Liver (tissue), 9 donors: ENCODE data around the gene TMEM135. TPM values are rescaled to one million over a fixed set of nuclear protein-coding genes. Genes with fewer than 3 reads are reported as not detected.

Experiments used
- DNase-seq: peaks from one replicate; pipeline ENCODE4 v3.0.0-alpha.2; 2017; ENCODE audit warnings: low spot score
- H3K27ac ChIP-seq, 2 donors: one replicate each; pipeline ENCODE4 v1.7.0; 2013; ENCODE audit warnings: inconsistent platforms in 2 of 2, low read length in 2 of 2, control low read depth in 1 of 2, low read depth in 1 of 2, mild to moderate bottlenecking in 1 of 2
- H3K27me3 ChIP-seq, 4 donors: one replicate each; pipeline versions ENCODE4 v1.6.1 to v1.7.0; 2013; ENCODE audit warnings: low read length in 3 of 4, inconsistent platforms in 1 of 4, mild to moderate bottlenecking in 1 of 4, moderate library complexity in 1 of 4; ENCODE audit not compliant: control insufficient read depth in 4 of 4, insufficient read depth in 4 of 4
- H3K36me3 ChIP-seq, 4 donors: one replicate each; pipeline versions ENCODE4 v1.6.1 to v1.7.0; 2013; ENCODE audit warnings: low read length in 3 of 4, mild to moderate bottlenecking in 3 of 4, low read depth in 1 of 4, moderate library complexity in 1 of 4; ENCODE audit not compliant: control insufficient read depth in 4 of 4, insufficient read depth in 3 of 4
- H3K4me1 ChIP-seq, 4 donors: one replicate each; pipeline versions ENCODE4 v1.6.1 to v1.7.0; 2013; ENCODE audit warnings: low read length in 3 of 4, mild to moderate bottlenecking in 3 of 4, moderate library complexity in 1 of 4; ENCODE audit not compliant: control insufficient read depth in 4 of 4, insufficient read depth in 4 of 4
- H3K4me3 ChIP-seq, 3 donors: one replicate each; pipeline versions ENCODE4 v1.6.1 to v1.7.0; 2013; ENCODE audit warnings: low read length in 3 of 3, control low read depth in 1 of 3, low read depth in 1 of 3, mild to moderate bottlenecking in 1 of 3
- H3K9ac ChIP-seq, 2 donors: one replicate each; pipeline ENCODE4 v1.7.0; 2013; ENCODE audit warnings: low read length in 2 of 2, mild to moderate bottlenecking in 2 of 2, moderate library complexity in 2 of 2, control low read depth in 1 of 2, low read depth in 1 of 2
- H3K9me3 ChIP-seq, 4 donors: one replicate each; pipeline versions ENCODE4 v1.6.1 to v1.7.0; 2013; ENCODE audit warnings: low read length in 3 of 4; ENCODE audit not compliant: control insufficient read depth in 4 of 4
- EGR1 ChIP-seq, 2 donors: IDR thresholded peaks; 2 replicates each; pipeline ENCODE4 v1.6.1; 2016 to 2018; ENCODE audit warnings: antibody characterized with exemption in 2 of 2, low read depth in 2 of 2
- FOXA1 ChIP-seq: IDR thresholded peaks from 2 replicates; pipeline ENCODE4 v1.6.1; 2016; ENCODE audit warnings: antibody characterized with exemption
- FOXA2 ChIP-seq: IDR thresholded peaks from 2 replicates; pipeline ENCODE4 v1.6.1; 2016; ENCODE audit warnings: antibody characterized with exemption
- GABPA ChIP-seq, 2 donors: IDR thresholded peaks in 1 of 2; conservative IDR thresholded peaks in 1 of 2; 2 replicates each; pipeline ENCODE4 v1.6.1; 2016; ENCODE audit warnings: antibody characterized with exemption in 2 of 2, mild to moderate bottlenecking in 1 of 2, moderate library complexity in 1 of 2
- HNF4A ChIP-seq, 2 donors: conservative IDR thresholded peaks; 2 replicates each; pipeline ENCODE4 v1.6.1; 2016; ENCODE audit warnings: antibody characterized with exemption in 2 of 2, mild to moderate bottlenecking in 2 of 2
- HNF4G ChIP-seq: IDR thresholded peaks from 2 replicates; pipeline ENCODE4 v1.6.1; 2016; ENCODE audit warnings: antibody characterized with exemption
- JUND ChIP-seq, 2 donors: IDR thresholded peaks; 2 replicates each; pipeline ENCODE4 v1.6.1; 2016; ENCODE audit warnings: antibody characterized with exemption in 2 of 2
- MAX ChIP-seq: IDR thresholded peaks from 2 replicates; pipeline ENCODE4 v1.6.1; 2016; ENCODE audit warnings: antibody characterized with exemption
- NR2F2 ChIP-seq: IDR thresholded peaks from 2 replicates; pipeline ENCODE4 v1.6.1; 2016; ENCODE audit warnings: antibody characterized with exemption
- RAD21 ChIP-seq, 2 donors: IDR thresholded peaks; 2 replicates each; pipeline ENCODE4 v1.6.1; 2016; ENCODE audit warnings: antibody characterized with exemption in 2 of 2, mild to moderate bottlenecking in 2 of 2
- SP1 ChIP-seq: IDR thresholded peaks from 2 replicates; pipeline ENCODE4 v1.6.1; 2018; ENCODE audit warnings: antibody characterized with exemption, mild to moderate bottlenecking
- YY1 ChIP-seq: IDR thresholded peaks from 2 replicates; pipeline ENCODE4 v1.6.1; 2016; ENCODE audit warnings: antibody characterized with exemption, mild to moderate bottlenecking
- whole genome bisulfite sequencing: extraction: QIAGEN DNeasy Blood & Tissue Kit; methylation state at CpG from one replicate; pipeline ENCODE4 v1.1.7; 2013; 5-methylcytosine and 5-hydroxymethylcytosine counted together
- polyA plus RNA-seq, 2 donors: library from polyadenylated mRNA; stranded (reverse) in 1 of 2; unstranded in 1 of 2; fragments of 200-250 nt in 1 of 2; fragments of >200 nt in 1 of 2; fragmentation: Nextera tagmentation in 1 of 2; extraction: Ambion mirVana in 1 of 2; gene quantifications; one replicate each; pipeline versions ENCODE4 v1.2.1 to v1.2.3, GENCODE V29; 2013 to 2015
- total RNA-seq, 2 donors: library from RNA; depleted of rRNA; stranded (reverse); fragments of >200 nt; gene quantifications; one replicate each; pipeline ENCODE4 v1.2.3, GENCODE V29; 2014
- TF ChIP-seq, protein P1 (sequence below): IDR thresholded peaks from 2 replicates; pipeline ENCODE4 v1.6.1; 2016; ENCODE audit warnings: antibody characterized with exemption, mild to moderate bottlenecking
- TF ChIP-seq, protein P2 (sequence below): fragments of 150-350 bp; IDR thresholded peaks from 2 replicates; pipeline ENCODE4 v1.5.1; 2017; ENCODE audit warnings: improper control_type of control experiment, low read depth, low read length; ENCODE audit not compliant: missing input control
- TF ChIP-seq, protein P3 (sequence below): IDR thresholded peaks from 2 replicates; pipeline ENCODE4 v1.6.1; 2016; ENCODE audit warnings: antibody characterized with exemption
- donor health status: healthy.
- donor health status: healthy.
- donor health status: healthy.
- donor health status: healthy.
- donor health status: healthy.

Gene TMEM135
- total and polyA plus RNA-seq, 4 donors, result 10.0 to 38.9 (median 23.5) TPM

- H3K9me3 ChIP-seq, result peaks cover 0 to 6% (median 2%) of the 10 kb centered on the region in 4 donors
- DNase-seq, result no peak
- no peaks in the 10 kb centered on the region for H3K27me3 ChIP-seq
- peaks cover 0 to 1% (median 0%) of the 10 kb centered on the region in 4 donors for H3K4me1 ChIP-seq
- no peak overlapping the region for H3K4me3 ChIP-seq
- TF ChIP-seq GABPA (IDR thresholded peaks at IDR 0.05 in 1 of 2, conservative IDR thresholded peaks at IDR 0.05 in 1 of 2) (no peak), HNF4A (conservative IDR thresholded peaks at IDR 0.05) (no peak), FOXA1 (no peak), RAD21 (IDR thresholded peaks at IDR 0.05) (no peak)
- TF ChIP-seq, protein P1, sequence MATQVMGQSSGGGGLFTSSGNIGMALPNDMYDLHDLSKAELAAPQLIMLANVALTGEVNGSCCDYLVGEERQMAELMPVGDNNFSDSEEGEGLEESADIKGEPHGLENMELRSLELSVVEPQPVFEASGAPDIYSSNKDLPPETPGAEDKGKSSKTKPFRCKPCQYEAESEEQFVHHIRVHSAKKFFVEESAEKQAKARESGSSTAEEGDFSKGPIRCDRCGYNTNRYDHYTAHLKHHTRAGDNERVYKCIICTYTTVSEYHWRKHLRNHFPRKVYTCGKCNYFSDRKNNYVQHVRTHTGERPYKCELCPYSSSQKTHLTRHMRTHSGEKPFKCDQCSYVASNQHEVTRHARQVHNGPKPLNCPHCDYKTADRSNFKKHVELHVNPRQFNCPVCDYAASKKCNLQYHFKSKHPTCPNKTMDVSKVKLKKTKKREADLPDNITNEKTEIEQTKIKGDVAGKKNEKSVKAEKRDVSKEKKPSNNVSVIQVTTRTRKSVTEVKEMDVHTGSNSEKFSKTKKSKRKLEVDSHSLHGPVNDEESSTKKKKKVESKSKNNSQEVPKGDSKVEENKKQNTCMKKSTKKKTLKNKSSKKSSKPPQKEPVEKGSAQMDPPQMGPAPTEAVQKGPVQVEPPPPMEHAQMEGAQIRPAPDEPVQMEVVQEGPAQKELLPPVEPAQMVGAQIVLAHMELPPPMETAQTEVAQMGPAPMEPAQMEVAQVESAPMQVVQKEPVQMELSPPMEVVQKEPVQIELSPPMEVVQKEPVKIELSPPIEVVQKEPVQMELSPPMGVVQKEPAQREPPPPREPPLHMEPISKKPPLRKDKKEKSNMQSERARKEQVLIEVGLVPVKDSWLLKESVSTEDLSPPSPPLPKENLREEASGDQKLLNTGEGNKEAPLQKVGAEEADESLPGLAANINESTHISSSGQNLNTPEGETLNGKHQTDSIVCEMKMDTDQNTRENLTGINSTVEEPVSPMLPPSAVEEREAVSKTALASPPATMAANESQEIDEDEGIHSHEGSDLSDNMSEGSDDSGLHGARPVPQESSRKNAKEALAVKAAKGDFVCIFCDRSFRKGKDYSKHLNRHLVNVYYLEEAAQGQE, result no peak
- WGBS, result 90% methylated on average over 2 of the region's 2 CpGs
- H3K36me3 ChIP-seq, result peaks cover 0 to 2% (median 0%) of the 10 kb centered on the region in 4 donors
- no peak overlapping the region for H3K9ac ChIP-seq
- H3K27ac ChIP-seq, result no peak overlapping the region
Measured at GRCh38 chr11:87137711-87138110, 100.0 kb downstream of the TMEM135 start.

- TF ChIP-seq NR2F2 (no peak), SP1 (no peak), YY1 (no peak), GABPA (IDR thresholded peaks at IDR 0.05 in 1 of 2, conservative IDR thresholded peaks at IDR 0.05 in 1 of 2) (no peak)
- TF ChIP-seq, protein P2, sequence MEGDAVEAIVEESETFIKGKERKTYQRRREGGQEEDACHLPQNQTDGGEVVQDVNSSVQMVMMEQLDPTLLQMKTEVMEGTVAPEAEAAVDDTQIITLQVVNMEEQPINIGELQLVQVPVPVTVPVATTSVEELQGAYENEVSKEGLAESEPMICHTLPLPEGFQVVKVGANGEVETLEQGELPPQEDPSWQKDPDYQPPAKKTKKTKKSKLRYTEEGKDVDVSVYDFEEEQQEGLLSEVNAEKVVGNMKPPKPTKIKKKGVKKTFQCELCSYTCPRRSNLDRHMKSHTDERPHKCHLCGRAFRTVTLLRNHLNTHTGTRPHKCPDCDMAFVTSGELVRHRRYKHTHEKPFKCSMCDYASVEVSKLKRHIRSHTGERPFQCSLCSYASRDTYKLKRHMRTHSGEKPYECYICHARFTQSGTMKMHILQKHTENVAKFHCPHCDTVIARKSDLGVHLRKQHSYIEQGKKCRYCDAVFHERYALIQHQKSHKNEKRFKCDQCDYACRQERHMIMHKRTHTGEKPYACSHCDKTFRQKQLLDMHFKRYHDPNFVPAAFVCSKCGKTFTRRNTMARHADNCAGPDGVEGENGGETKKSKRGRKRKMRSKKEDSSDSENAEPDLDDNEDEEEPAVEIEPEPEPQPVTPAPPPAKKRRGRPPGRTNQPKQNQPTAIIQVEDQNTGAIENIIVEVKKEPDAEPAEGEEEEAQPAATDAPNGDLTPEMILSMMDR, result no peak
- TF ChIP-seq, protein P3, sequence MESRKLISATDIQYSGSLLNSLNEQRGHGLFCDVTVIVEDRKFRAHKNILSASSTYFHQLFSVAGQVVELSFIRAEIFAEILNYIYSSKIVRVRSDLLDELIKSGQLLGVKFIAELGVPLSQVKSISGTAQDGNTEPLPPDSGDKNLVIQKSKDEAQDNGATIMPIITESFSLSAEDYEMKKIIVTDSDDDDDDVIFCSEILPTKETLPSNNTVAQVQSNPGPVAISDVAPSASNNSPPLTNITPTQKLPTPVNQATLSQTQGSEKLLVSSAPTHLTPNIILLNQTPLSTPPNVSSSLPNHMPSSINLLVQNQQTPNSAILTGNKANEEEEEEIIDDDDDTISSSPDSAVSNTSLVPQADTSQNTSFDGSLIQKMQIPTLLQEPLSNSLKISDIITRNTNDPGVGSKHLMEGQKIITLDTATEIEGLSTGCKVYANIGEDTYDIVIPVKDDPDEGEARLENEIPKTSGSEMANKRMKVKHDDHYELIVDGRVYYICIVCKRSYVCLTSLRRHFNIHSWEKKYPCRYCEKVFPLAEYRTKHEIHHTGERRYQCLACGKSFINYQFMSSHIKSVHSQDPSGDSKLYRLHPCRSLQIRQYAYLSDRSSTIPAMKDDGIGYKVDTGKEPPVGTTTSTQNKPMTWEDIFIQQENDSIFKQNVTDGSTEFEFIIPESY, result no peak
- peaks cover 0 to 2% (median 0%) of the 10 kb centered on the region in 4 donors for H3K36me3 ChIP-seq
- 4% methylated on average over 1 of the region's 1 CpG for WGBS
Measured at GRCh38 chr11:87139475-87139874, 101.7 kb downstream of the TMEM135 start.

DNA sequence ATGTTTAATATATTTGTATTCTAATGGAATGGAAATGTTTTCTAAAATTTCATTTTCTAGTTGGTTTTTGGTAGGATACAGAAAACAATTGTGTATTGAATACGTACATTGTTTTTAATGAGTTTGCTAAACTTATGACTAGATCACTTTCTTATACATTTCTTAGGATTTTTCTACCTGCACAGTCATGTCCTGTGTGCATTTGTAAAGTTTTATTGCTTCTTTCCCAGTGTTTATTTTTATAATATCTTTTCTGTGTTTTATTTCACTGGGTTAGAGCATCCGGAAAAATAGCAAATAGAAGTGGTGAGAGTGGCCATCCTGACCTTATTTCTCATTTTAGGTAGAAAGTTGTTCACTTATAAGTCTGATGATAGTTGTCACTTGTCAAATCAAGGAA is 103.6 kb downstream of the TMEM135 start:
- H3K9me3 ChIP-seq, result peaks cover 0 to 6% (median 2%) of the 10 kb centered on the region in 4 donors
- peaks cover 0 to 1% (median 0%) of the 10 kb centered on the region in 4 donors for H3K4me1 ChIP-seq
- H3K27me3 ChIP-seq, result no peaks in the 10 kb centered on the region
- no peak overlapping the region for H3K9ac ChIP-seq
- DNase-seq, result no peak
- H3K4me3 ChIP-seq, result no peak overlapping the region
- WGBS, result 73% methylated on average over 2 of the region's 2 CpGs
- no peak overlapping the region for H3K27ac ChIP-seq
- H3K36me3 ChIP-seq, result peaks cover 0 to 2% (median 0%) of the 10 kb centered on the region in 4 donors
- TF ChIP-seq EGR1 (IDR thresholded peaks at IDR 0.05; ENCODE audit: low read depth in 2 of 2), result no peak
- no peak for TF ChIP-seq HNF4A (conservative IDR thresholded peaks at IDR 0.05)
- TF ChIP-seq, protein P3, result no peak
- TF ChIP-seq SP1, result no peak
- TF ChIP-seq HNF4G, result no peak
- no peak for TF ChIP-seq YY1
- TF ChIP-seq JUND (IDR thresholded peaks at IDR 0.05), result no peak
- TF ChIP-seq FOXA1, result no peak
- TF ChIP-seq RAD21 (IDR thresholded peaks at IDR 0.05), result no peak
- no peak for TF ChIP-seq NR2F2
- TF ChIP-seq FOXA2, result no peak
- no peak for TF ChIP-seq MAX
- TF ChIP-seq, protein P2, result no peak

More at GRCh38 chr11:87139475-87139874, 101.7 kb downstream of the TMEM135 start:
- DNase-seq, result no peak
- Histone ChIP-seq H3K9ac (no peak overlapping the region), H3K9me3 (peaks cover 0 to 6% (median 2%) of the 10 kb centered on the region in 4 donors), H3K4me1 (peaks cover 0 to 1% (median 0%) of the 10 kb centered on the region in 4 donors), H3K27me3 (no peaks in the 10 kb centered on the region), H3K27ac (no peak overlapping the region), H3K4me3 (no peak overlapping the region)
